GM12878 (cell line): Measurements from ENCODE around the gene CCR8.

Experiments used
- CTCF ChIP-seq, 3 experiments: IDR thresholded peaks in 2 of 3; conservative IDR thresholded peaks in 1 of 3; 2 replicates each; pipeline ENCODE4 v1.5.1; 2011; ENCODE audit warnings: low read depth in 3 of 3, low read length in 3 of 3, mild to moderate bottlenecking in 3 of 3, control low read depth in 2 of 3, moderate library complexity in 2 of 3, inconsistent platforms in 1 of 3, mixed read lengths in 1 of 3; ENCODE audit not compliant: control insufficient read depth in 2 of 3, insufficient read depth in 1 of 3; ENCODE audit errors: extremely low read depth in 1 of 3
- MYB ChIP-seq: fragments of 150-350 bp; IDR thresholded peaks from 2 replicates; pipeline ENCODE4 v1.6.1; 2014; ENCODE audit warnings: mild to moderate bottlenecking, low read depth, low read length, borderline replicate concordance
- PBX3 ChIP-seq: IDR thresholded peaks from 2 replicates; pipeline ENCODE4 v1.6.1; 2011; ENCODE audit warnings: mild to moderate bottlenecking, low read depth, low read length, moderate library complexity; ENCODE audit not compliant: insufficient replicate concordance
- POLR2A ChIP-seq: IDR thresholded peaks from 2 replicates; pipeline ENCODE4 v1.6.1; 2011; ENCODE audit warnings: low read depth, mild to moderate bottlenecking, low read length
- RFX5 ChIP-seq: IDR thresholded peaks from 2 replicates; pipeline ENCODE4 v1.6.1; 2011; ENCODE audit warnings: low read depth, low read length, improper control_type of control experiment
- SP1 ChIP-seq: IDR thresholded peaks from one replicate; pipeline ENCODE4 v1.6.1; 2011; ENCODE audit warnings: low read depth, low read length
- TCF7 ChIP-seq: IDR thresholded peaks from 2 replicates; pipeline ENCODE4 v1.6.1; 2014; ENCODE audit warnings: antibody characterized with exemption, borderline replicate concordance
- USF1 ChIP-seq: IDR thresholded peaks from 2 replicates; pipeline ENCODE4 v1.6.1; 2011; ENCODE audit warnings: borderline replicate concordance, low read depth, mild to moderate bottlenecking, moderate library complexity, mixed read lengths, low read length; ENCODE audit not compliant: insufficient read depth; ENCODE audit errors: extremely low read length
- YY1 ChIP-seq: IDR thresholded peaks from 2 replicates; pipeline ENCODE4 v1.6.1; 2011; ENCODE audit warnings: low read depth, mild to moderate bottlenecking, low read length
- ZNF274 ChIP-seq: IDR thresholded peaks from one replicate; pipeline ENCODE4 v1.8.0; 2011; ENCODE audit not compliant: insufficient read length, insufficient read depth

GRCh38 chr3:39323494-39323893 is 6.0 kb upstream of the CCR8 start:
- no peak for TF ChIP-seq TCF7
- no peak for TF ChIP-seq CTCF (IDR thresholded peaks at IDR 0.05 in 2 of 3, conservative IDR thresholded peaks at IDR 0.05 in 1 of 3; ENCODE audit: control insufficient read depth in 2 of 3, extremely low read depth in 1 of 3, insufficient read depth in 1 of 3, low read depth in 3 of 3, low read length in 3 of 3)
- TF ChIP-seq RFX5: no peak
- TF ChIP-seq MYB: no peak
- no peak for TF ChIP-seq ZNF274
- no peak for TF ChIP-seq USF1
- TF ChIP-seq YY1: no peak
- TF ChIP-seq SP1: no peak
- TF ChIP-seq POLR2A: no peak
- no peak for TF ChIP-seq PBX3
